Measurements from ENCODE around the gene PRR20C.

GRCh38 chr13:57191667-57192066 lies 37.8 kb downstream of the PRR20C start:
- TF ChIP-seq CTCF (IDR thresholded peaks at IDR 0.05; ENCODE audit: low read length) (no peak), EZH2 (IDR thresholded peaks at IDR 0.05; ENCODE audit: borderline replicate concordance, low read length) (no peak)

Measured in OCI-LY1 (cell line).